ENCODE measurements around the gene MFSD2A.
"Not testable (repeated sequence)": the region's sequence is repeated elsewhere in the genome, so short reads cannot be mapped to it uniquely, and the experiment has no call there.

The MFSD2A gene

GRCh38 chr1:39969048-39969447, 14.1 kb downstream of the MFSD2A start:
- Mint-ChIP-seq H3K4me3 (no peak overlapping the region), H3K27me3 (no peaks in the 10 kb centered on the region), H3K27ac (no peak overlapping the region), H3K9me3 (no peaks in the 10 kb centered on the region), H3K36me3 (peaks cover 2% of the 10 kb centered on the region), H3K4me1 (peaks cover 5% of the 10 kb centered on the region)
- DNase-seq = no peak
- CTCF ChIA-PET = interaction anchor here (1.5 kb wide), 1 partner anchor 63 kb away, joined by 6 read pairs; no protein-coding TSS in a partner anchor

- Mint-ChIP-seq H3K4me1 (peaks cover 5% of the 10 kb centered on the region), H3K27me3 (peaks cover under 1% of the 10 kb centered on the region), H3K9me3 (no peaks in the 10 kb centered on the region), H3K27ac (no peak overlapping the region), H3K36me3 (peaks cover 2% of the 10 kb centered on the region), H3K4me3 (no peak overlapping the region)
- no peak for DNase-seq
- CTCF ChIA-PET = interaction anchor here (1.5 kb wide), 1 partner anchor 63 kb away, joined by 6 read pairs; no protein-coding TSS in a partner anchor
Measured at GRCh38 chr1:39969531-39970270, 14.8 kb downstream of the MFSD2A start.

GRCh38 chr1:39970274-39970673, 15.3 kb downstream of the MFSD2A start:
- DNase-seq = no peak
- no peak overlapping the region for H3K4me3 Mint-ChIP-seq
- H3K36me3 Mint-ChIP-seq = peaks cover 2% of the 10 kb centered on the region
- CTCF ChIA-PET = interaction anchor here (1.0 to 8.4 kb wide), 6 partner anchors 9 to 153 kb away, joined by 3 to 96 read pairs (median 8); partner anchors contain the start of gene MYCL
- peaks cover 6% of the 10 kb centered on the region for H3K27me3 Mint-ChIP-seq
- no peaks in the 10 kb centered on the region for H3K9me3 Mint-ChIP-seq
- H3K27ac Mint-ChIP-seq = no peak overlapping the region
- H3K4me1 Mint-ChIP-seq = peaks cover 5% of the 10 kb centered on the region

- no peak for DNase-seq
- CTCF ChIA-PET = interaction anchor here (1.0 to 8.4 kb wide), 7 partner anchors 10 to 154 kb away, joined by 3 to 96 read pairs (median 10); partner anchors contain the start of gene MYCL
- no peak overlapping the region for H3K27ac Mint-ChIP-seq
- peaks cover 2% of the 10 kb centered on the region for H3K36me3 Mint-ChIP-seq
- H3K27me3 Mint-ChIP-seq = peaks cover 6% of the 10 kb centered on the region
- no peaks in the 10 kb centered on the region for H3K9me3 Mint-ChIP-seq
- H3K4me3 Mint-ChIP-seq = no peak overlapping the region
- peaks cover 5% of the 10 kb centered on the region for H3K4me1 Mint-ChIP-seq
Measured at GRCh38 chr1:39971138-39971537, 16.2 kb downstream of the MFSD2A start.

- CTCF ChIA-PET = interaction anchor here (0.7 to 8.4 kb wide), 23 partner anchors 9 to 156 kb away, joined by 3 to 96 read pairs (median 4); partner anchors contain the start of gene MYCL
Measured at GRCh38 chr1:39973503-39974135, 18.7 kb downstream of the MFSD2A start.

GRCh38 chr1:39976732-39977131, 21.8 kb downstream of the MFSD2A start:
- Mint-ChIP-seq H3K4me1 (peaks cover 7% of the 10 kb centered on the region), H3K36me3 (no peaks in the 10 kb centered on the region), H3K9me3 (no peaks in the 10 kb centered on the region), H3K4me3 (no peak overlapping the region), H3K27ac (no peak overlapping the region), H3K27me3 (peaks cover 6% of the 10 kb centered on the region)
- CTCF ChIA-PET = interaction anchor here (8.4 kb wide), 1 partner anchor 57 kb away, joined by 96 read pairs; no protein-coding TSS in a partner anchor
- no peak for DNase-seq

More at GRCh38 chr1:39973503-39974135, 18.7 kb downstream of the MFSD2A start:
- no peaks in the 10 kb centered on the region for H3K36me3 Mint-ChIP-seq
- H3K4me1 Mint-ChIP-seq = peaks cover 5% of the 10 kb centered on the region
- no peak overlapping the region for H3K4me3 Mint-ChIP-seq
- H3K9me3 Mint-ChIP-seq = no peaks in the 10 kb centered on the region
- H3K27ac Mint-ChIP-seq = no peak overlapping the region
- DNase-seq = peak; percentile 81
- peaks cover 6% of the 10 kb centered on the region for H3K27me3 Mint-ChIP-seq

GRCh38 chr1:39977202-39977601, 22.3 kb downstream of the MFSD2A start:
- CTCF ChIA-PET = interaction anchor here (0.5 to 8.4 kb wide), 2 partner anchors 13 to 58 kb away, joined by 3 to 96 read pairs; no protein-coding TSS in a partner anchor
- Mint-ChIP-seq H3K36me3 (no peaks in the 10 kb centered on the region), H3K27ac (no peak overlapping the region), H3K27me3 (peaks cover 6% of the 10 kb centered on the region), H3K4me1 (peaks cover 7% of the 10 kb centered on the region), H3K9me3 (no peaks in the 10 kb centered on the region), H3K4me3 (no peak overlapping the region)
- DNase-seq = no peak

GRCh38 chr1:39979654-39980053, 24.7 kb downstream of the MFSD2A start:
- Mint-ChIP-seq H3K27me3 (peaks cover 5% of the 10 kb centered on the region), H3K4me3 (no peak overlapping the region), H3K36me3 (no peaks in the 10 kb centered on the region), H3K9me3 (no peaks in the 10 kb centered on the region), H3K27ac (no peak overlapping the region), H3K4me1 (peaks cover 2% of the 10 kb centered on the region)
- no peak for DNase-seq
- CTCF ChIA-PET = no interaction called here

GRCh38 chr1:39980555-39981313, 25.8 kb downstream of the MFSD2A start:
- Mint-ChIP-seq H3K9me3 (no peaks in the 10 kb centered on the region), H3K27ac (no peak overlapping the region), H3K27me3 (no peaks in the 10 kb centered on the region), H3K4me3 (no peak overlapping the region), H3K4me1 (peaks cover 2% of the 10 kb centered on the region), H3K36me3 (no peaks in the 10 kb centered on the region)
- DNase-seq = no peak
- CTCF ChIA-PET = interaction anchor here (1.4 to 1.7 kb wide), 2 partner anchors 52 to 78 kb away, joined by 3 to 5 read pairs; partner anchors contain the start of gene MYCL

GRCh38 chr1:39981385-39981784, 26.4 kb downstream of the MFSD2A start:
- CTCF ChIA-PET = interaction anchor here (0.8 to 1.7 kb wide), 3 partner anchors 51 to 79 kb away, joined by 3 to 5 read pairs (median 3); partner anchors contain the start of gene MYCL
- DNase-seq = no peak
- H3K9me3 Mint-ChIP-seq = no peaks in the 10 kb centered on the region
- no peak overlapping the region for H3K27ac Mint-ChIP-seq
- no peaks in the 10 kb centered on the region for H3K27me3 Mint-ChIP-seq
- no peak overlapping the region for H3K4me3 Mint-ChIP-seq
- H3K36me3 Mint-ChIP-seq = no peaks in the 10 kb centered on the region
- H3K4me1 Mint-ChIP-seq = peaks cover 2% of the 10 kb centered on the region

GRCh38 chr1:39981945-39982344, 27.0 kb downstream of the MFSD2A start:
- Mint-ChIP-seq H3K36me3 (no peaks in the 10 kb centered on the region), H3K4me1 (peaks cover 2% of the 10 kb centered on the region), H3K27ac (no peak overlapping the region)

GRCh38 chr1:39984480-39984879, 29.5 kb downstream of the MFSD2A start:
- H3K27ac Mint-ChIP-seq, H3K4me3 Mint-ChIP-seq, H3K36me3 Mint-ChIP-seq, H3K9me3 Mint-ChIP-seq, H3K4me1 Mint-ChIP-seq, DNase-seq, H3K27me3 Mint-ChIP-seq: not testable (repeated sequence)
- CTCF ChIA-PET = interaction anchor here (0.6 kb wide), 1 partner anchor 10 kb away, joined by 4 read pairs; no protein-coding TSS in a partner anchor

More at GRCh38 chr1:39981945-39982344, 27.0 kb downstream of the MFSD2A start:
- no peak overlapping the region for H3K4me3 Mint-ChIP-seq
- H3K27me3 Mint-ChIP-seq = peaks cover 4% of the 10 kb centered on the region
- DNase-seq = no peak
- no peaks in the 10 kb centered on the region for H3K9me3 Mint-ChIP-seq
- CTCF ChIA-PET = interaction anchor here (0.8 to 1.7 kb wide), 3 partner anchors 51 to 80 kb away, joined by 3 to 5 read pairs (median 3); partner anchors contain the start of gene MYCL

GRCh38 chr1:39984951-39985350, 30.0 kb downstream of the MFSD2A start:
- Mint-ChIP-seq H3K27ac (no peak overlapping the region), H3K9me3 (no peaks in the 10 kb centered on the region), H3K4me1 (peaks cover 2% of the 10 kb centered on the region), H3K4me3 (no peak overlapping the region), H3K27me3 (peaks cover 4% of the 10 kb centered on the region), H3K36me3 (no peaks in the 10 kb centered on the region)
- DNase-seq = no peak
- CTCF ChIA-PET = interaction anchor here (0.6 to 1.0 kb wide), 2 partner anchors 11 to 47 kb away, joined by 3 to 4 read pairs; no protein-coding TSS in a partner anchor

Measured in activated naive CD4-positive, alpha-beta T cell treated with anti-CD3 and anti-CD28 coated beads, Interleukin-2, amount 10 ng/mL, durations not matched to agents 7 days and 5 days (primary cell).